SK-N-SH (cell line): ENCODE data around the gene ZNF184. TPM values are rescaled to one million over a fixed set of nuclear protein-coding genes. Genes with fewer than 3 reads are reported as not detected.
A peak's percentile ranks its signal among the peaks of the same experiment; 100 is the strongest.

ENCODE experiments used
- CTCF ChIA-PET: fragments of 300-600, 350-600 bp; formaldehyde crosslinking; extraction: SDS; loops from one replicate; lab custom pipeline; 2021; lab: Yijun Ruan, JAX
- POLR2A ChIA-PET: fragments of 350-600 bp; sonication (Branson Sonifier 250); formaldehyde crosslinking; extraction: SDS; loops from one replicate; lab custom pipeline; 2020; ENCODE audit warnings: antibody characterized with exemption, inconsistent platforms; lab: Yijun Ruan, JAX
- DNase-seq: peaks from one replicate; pipeline ENCODE4 v3.0.0; 2012
- H2AFZ ChIP-seq: fragments of 200-600 bp; sonication (generic); 2 replicates; pipeline ENCODE4 v1.8.1; 2016; ENCODE audit warnings: antibody characterized with exemption, mild to moderate bottlenecking, low read depth
- H3F3A ChIP-seq: fragments of 200-600 bp; sonication (generic); replicated peaks from 2 replicates; pipeline ENCODE3; 2016; ENCODE audit warnings: antibody characterized with exemption, mild to moderate bottlenecking; ENCODE audit not compliant: insufficient read depth
- H3K27ac ChIP-seq, 2 experiments: fragments of 200-500 bp in 1 of 2; fragments of 200-600 bp in 1 of 2; sonication (Bioruptor generic) in 1 of 2; sonication (generic), shearing (Covaris generic) in 1 of 2; 2 replicates each; pipeline versions ENCODE4 v1.5.1 to v1.6.1; 2014 to 2016; ENCODE audit warnings: low read depth in 2 of 2, inconsistent platforms in 1 of 2, low read length in 1 of 2, mild to moderate bottlenecking in 1 of 2, mixed read lengths in 1 of 2
- H3K27me3 ChIP-seq: fragments of 200-600 bp; sonication (generic), shearing (Covaris generic); 2 replicates; pipeline ENCODE4 v1.6.1; 2016; ENCODE audit warnings: mixed run types; ENCODE audit not compliant: insufficient read depth
- H3K36me3 ChIP-seq, 2 experiments: fragments of 200-500 bp in 1 of 2; fragments of 200-600 bp in 1 of 2; sonication (Bioruptor generic) in 1 of 2; sonication (generic) in 1 of 2; replicated peaks in 1 of 2; 2 replicates each; pipeline versions ENCODE3 to v1.5.1; 2014 to 2016; ENCODE audit warnings: low read length in 1 of 2, mild to moderate bottlenecking in 1 of 2; ENCODE audit not compliant: insufficient read depth in 2 of 2, control insufficient read depth in 1 of 2
- H3K4me1 ChIP-seq, 2 experiments: fragments of 200-500 bp in 1 of 2; fragments of 200-600 bp in 1 of 2; sonication (Bioruptor generic) in 1 of 2; sonication (generic), shearing (Covaris generic) in 1 of 2; 2 replicates each; pipeline versions ENCODE4 v1.5.1 to v1.6.1; 2014 to 2016; ENCODE audit warnings: low read depth in 1 of 2, low read length in 1 of 2, mixed run types in 1 of 2; ENCODE audit not compliant: insufficient read depth in 2 of 2, control insufficient read depth in 1 of 2
- H3K4me2 ChIP-seq: fragments of 200-600 bp; sonication (generic), shearing (Covaris generic); 2 replicates; pipeline ENCODE4 v1.6.1; 2017; ENCODE audit warnings: mixed run types
- H3K4me3 ChIP-seq, 2 experiments: fragments of 200-500 bp in 1 of 2; fragments of 200-600 bp in 1 of 2; sonication (Bioruptor generic) in 1 of 2; sonication (generic), shearing (Covaris generic) in 1 of 2; 2 replicates each; pipeline versions ENCODE4 v1.5.1 to v1.8.1; 2014 to 2016; ENCODE audit warnings: low read depth in 2 of 2, inconsistent platforms in 1 of 2, low read length in 1 of 2, mild to moderate bottlenecking in 1 of 2, mixed read lengths in 1 of 2, moderate library complexity in 1 of 2
- H3K79me2 ChIP-seq: fragments of 200-600 bp; sonication (generic); 2 replicates; pipeline ENCODE4 v1.8.1; 2017; ENCODE audit warnings: mild to moderate bottlenecking; ENCODE audit not compliant: insufficient read depth
- H3K9ac ChIP-seq: fragments of 200-600 bp; sonication (generic); 2 replicates; pipeline ENCODE4 v1.6.1; 2017; ENCODE audit warnings: mixed run types
- H3K9me2 ChIP-seq: fragments of 200-600 bp; sonication (generic); 2 replicates; pipeline ENCODE4 v1.6.1; 2017; ENCODE audit warnings: mixed run types
- H3K9me3 ChIP-seq: fragments of 200-600 bp; sonication (generic); 2 replicates; pipeline ENCODE4 v1.6.1; 2017; ENCODE audit warnings: mixed run types, mild to moderate bottlenecking, moderate library complexity
- H4K20me1 ChIP-seq: fragments of 200-600 bp; sonication (generic); 2 replicates; pipeline ENCODE4 v1.6.1; 2017; ENCODE audit warnings: mild to moderate bottlenecking, mixed run types; ENCODE audit not compliant: insufficient read depth
- FOSL2 ChIP-seq: IDR thresholded peaks from 2 replicates; pipeline ENCODE4 v1.4.0; 2012; ENCODE audit warnings: low read depth, mild to moderate bottlenecking, moderate library complexity, borderline replicate concordance
- FOXM1 ChIP-seq: IDR thresholded peaks from 2 replicates; pipeline ENCODE4 v1.4.0; 2012; ENCODE audit warnings: low read depth, mild to moderate bottlenecking
- GATA2 ChIP-seq: sonication (generic); formaldehyde crosslinking; IDR thresholded peaks from 2 replicates; pipeline ENCODE4 v1.5.0; 2020; ENCODE audit warnings: mild to moderate bottlenecking, missing genetic modification reagents
- TEAD4 ChIP-seq: IDR thresholded peaks from 2 replicates; pipeline ENCODE4 v1.4.0; 2012; ENCODE audit warnings: mild to moderate bottlenecking, borderline replicate concordance; ENCODE audit not compliant: insufficient read depth
- WGBS: methylation state at CpG from one replicate; pipeline ENCODE4 v1.1.6; 2017; ENCODE audit warnings: low lambda C conversion rate; 5-methylcytosine and 5-hydroxymethylcytosine counted together
- polyA plus RNA-seq, 3 experiments: library from polyadenylated mRNA; depleted of rRNA; stranded (reverse); fragments of >200 nt; gene quantifications; 2 replicates each; pipeline ENCODE4 v1.2.3, GENCODE V29; 2012
- TF ChIP-seq, protein P1 (sequence below): IDR thresholded peaks from 2 replicates; pipeline ENCODE4 v1.4.0; 2012; ENCODE audit warnings: low read depth, borderline replicate concordance
- TF ChIP-seq, protein P2 (sequence below): IDR thresholded peaks from 2 replicates; pipeline ENCODE4 v1.4.0; 2012; ENCODE audit warnings: low read depth

Gene ZNF184
- polyA plus RNA-seq, 1 of the 3 experiments (the other 2 are of a cell fraction), result 1.6 TPM

DNA sequence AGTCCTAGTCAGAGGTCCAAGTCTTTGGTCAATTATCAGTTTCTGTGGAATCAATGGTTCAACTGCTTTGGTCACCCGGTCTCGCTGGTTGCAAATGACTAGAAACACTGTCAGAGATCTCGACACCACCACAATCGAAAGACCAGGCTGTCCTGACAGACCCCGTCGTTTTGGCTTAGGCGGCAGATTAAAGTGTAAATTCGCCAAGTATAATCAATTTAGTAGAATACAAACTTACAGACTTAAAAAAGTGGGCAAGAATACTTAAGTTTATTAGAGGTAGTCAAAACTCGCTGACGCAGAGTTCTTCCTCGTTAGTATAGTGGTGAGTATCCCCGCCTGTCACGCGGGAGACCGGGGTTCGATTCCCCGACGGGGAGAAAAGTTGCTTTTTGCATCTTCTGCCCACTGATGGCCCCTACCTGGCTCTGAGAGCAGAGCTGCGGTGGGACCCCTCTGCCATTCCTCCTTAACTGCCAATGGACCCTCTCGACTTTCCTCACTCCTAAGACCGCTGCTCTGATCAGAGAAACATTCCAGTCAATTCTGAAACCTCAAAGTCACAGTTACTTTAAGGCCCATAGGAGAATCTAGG, 30.6 kb upstream of the ZNF184 start:
- H3K27ac ChIP-seq, result no peak overlapping the region
- CTCF ChIA-PET, result interaction anchor here (1.0 kb wide), 1 partner anchor 15 kb away, joined by 6 read pairs; no protein-coding TSS in a partner anchor
- no peaks in the 10 kb centered on the region for H3K79me2 ChIP-seq
- H3K4me1 ChIP-seq, result peaks cover 0 to 9% of the 10 kb centered on the region in 2 experiments; a peak in 2 of 4 replicates
- no peaks in the 10 kb centered on the region for H4K20me1 ChIP-seq
- H3K4me2 ChIP-seq, result peak overlapping the region; percentile 75
- no peaks in the 10 kb centered on the region for H3K9me3 ChIP-seq
- H3K9ac ChIP-seq, result no peak overlapping the region
- peak overlapping the region; percentile 14; the same call in 1 of the 2 replicates for H2AFZ ChIP-seq
- peak overlapping the region; percentile 56 to 61 for H3K4me3 ChIP-seq
- no peaks in the 10 kb centered on the region for H3K9me2 ChIP-seq
- H3K36me3 ChIP-seq, result no peaks in the 10 kb centered on the region
- WGBS, result under 1% methylated on average over 19 of the region's 21 CpGs
- POLR2A ChIA-PET, result no interaction called here
- peaks cover 12% of the 10 kb centered on the region for H3F3A ChIP-seq
- TF ChIP-seq, protein P1, sequence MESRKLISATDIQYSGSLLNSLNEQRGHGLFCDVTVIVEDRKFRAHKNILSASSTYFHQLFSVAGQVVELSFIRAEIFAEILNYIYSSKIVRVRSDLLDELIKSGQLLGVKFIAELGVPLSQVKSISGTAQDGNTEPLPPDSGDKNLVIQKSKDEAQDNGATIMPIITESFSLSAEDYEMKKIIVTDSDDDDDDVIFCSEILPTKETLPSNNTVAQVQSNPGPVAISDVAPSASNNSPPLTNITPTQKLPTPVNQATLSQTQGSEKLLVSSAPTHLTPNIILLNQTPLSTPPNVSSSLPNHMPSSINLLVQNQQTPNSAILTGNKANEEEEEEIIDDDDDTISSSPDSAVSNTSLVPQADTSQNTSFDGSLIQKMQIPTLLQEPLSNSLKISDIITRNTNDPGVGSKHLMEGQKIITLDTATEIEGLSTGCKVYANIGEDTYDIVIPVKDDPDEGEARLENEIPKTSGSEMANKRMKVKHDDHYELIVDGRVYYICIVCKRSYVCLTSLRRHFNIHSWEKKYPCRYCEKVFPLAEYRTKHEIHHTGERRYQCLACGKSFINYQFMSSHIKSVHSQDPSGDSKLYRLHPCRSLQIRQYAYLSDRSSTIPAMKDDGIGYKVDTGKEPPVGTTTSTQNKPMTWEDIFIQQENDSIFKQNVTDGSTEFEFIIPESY, result no peak
- peak; percentile 52 for TF ChIP-seq FOSL2
- no peak for TF ChIP-seq GATA2 (CRISPR knock-in tag)
- TF ChIP-seq TEAD4, result peak; percentile 66; the same call in 1 of the 2 replicates
- no peak for TF ChIP-seq FOXM1
- H3K27me3 ChIP-seq, result peaks cover 19% of the 10 kb centered on the region; the same call in 1 of the 2 replicates
- DNase-seq, result peak; percentile 47

DNA sequence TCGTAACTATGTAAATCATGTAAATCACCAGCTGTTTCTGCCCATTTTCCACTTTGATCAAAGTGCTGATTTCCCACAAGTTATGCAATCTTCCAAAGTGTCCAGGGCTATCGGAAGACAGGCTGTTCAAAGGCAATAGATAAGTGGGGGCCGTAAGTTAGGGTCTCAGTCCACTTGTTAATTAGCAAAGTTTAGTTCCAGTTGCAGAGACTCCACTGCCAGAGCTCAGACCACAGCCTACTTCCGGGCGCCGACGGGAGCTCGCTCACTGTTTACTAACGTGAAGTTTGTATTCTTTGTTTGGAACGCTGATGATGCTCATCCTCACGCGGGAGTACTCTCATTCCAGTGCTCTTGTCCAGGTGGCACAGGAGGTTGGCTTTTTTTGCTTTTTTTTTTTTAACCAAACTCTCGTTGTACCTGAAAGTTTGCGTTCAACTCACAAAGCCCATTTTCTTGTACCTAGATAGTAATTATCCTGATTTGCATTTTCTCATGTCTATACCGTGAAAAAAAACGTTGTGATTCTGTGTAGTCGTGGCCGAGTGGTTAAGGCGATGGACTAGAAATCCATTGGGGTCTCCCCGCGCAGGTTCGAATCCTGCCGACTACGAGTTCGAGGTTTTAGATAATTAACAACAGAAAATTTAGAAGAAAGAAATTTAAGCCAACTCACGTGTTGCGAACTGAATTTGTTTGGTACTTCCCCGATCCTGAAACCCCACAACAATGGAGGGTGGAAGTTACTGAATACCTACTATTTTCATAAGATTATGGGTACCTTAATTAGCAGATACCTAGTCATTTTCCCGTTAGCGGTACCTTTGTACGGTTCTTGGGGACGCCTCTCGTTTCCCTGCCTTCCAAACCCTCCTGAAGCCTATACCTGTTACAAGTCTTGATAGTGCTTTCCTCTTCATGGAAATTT, 29.9 kb upstream of the ZNF184 start:
- DNase-seq, result no peak
- Histone ChIP-seq H2AFZ (peak overlapping the region; percentile 14; the same call in 1 of the 2 replicates), H3K9ac (no peak overlapping the region), H4K20me1 (no peaks in the 10 kb centered on the region), H3K9me3 (no peaks in the 10 kb centered on the region), H3K4me3 (peak overlapping the region; percentile 56 to 61), H3K27me3 (peaks cover 15% of the 10 kb centered on the region; the same call in 1 of the 2 replicates), H3F3A (peaks cover 12% of the 10 kb centered on the region), H3K4me2 (peak overlapping the region; percentile 75), H3K36me3 (no peaks in the 10 kb centered on the region), H3K79me2 (no peaks in the 10 kb centered on the region), H3K27ac (no peak overlapping the region), H3K4me1 (peaks cover 0 to 9% of the 10 kb centered on the region in 2 experiments; a peak in 2 of 4 replicates), H3K9me2 (no peaks in the 10 kb centered on the region)
- WGBS, result under 1% methylated on average over 32 of the region's 33 CpGs
- TF ChIP-seq TEAD4, result 0 out of 2 replicates have a peak, but pooled peaks have one; percentile 49
- TF ChIP-seq, protein P2, sequence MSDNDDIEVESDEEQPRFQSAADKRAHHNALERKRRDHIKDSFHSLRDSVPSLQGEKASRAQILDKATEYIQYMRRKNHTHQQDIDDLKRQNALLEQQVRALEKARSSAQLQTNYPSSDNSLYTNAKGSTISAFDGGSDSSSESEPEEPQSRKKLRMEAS, result no peak
- POLR2A ChIA-PET, result no interaction called here
- CTCF ChIA-PET, result interaction anchor here (1.8 kb wide), 1 partner anchor 16 kb away, joined by 7 read pairs; no protein-coding TSS in a partner anchor
